GM19452 (cell line): ENCODE results near the gene MRAP.
"Not testable (repeated sequence)": the region's sequence is repeated elsewhere in the genome, so short reads cannot be mapped to it uniquely, and the experiment has no call there.

Experiments
- ATAC-seq: cut with Tn5 transposase; IDR thresholded peaks from one replicate; pipeline ENCODE4 v1.9.1; 2021; ENCODE audit not compliant: unreplicated experiment

MRAP gene

GRCh38 chr21:32299695-32300094 is 1.0 kb downstream of the MRAP start:
- no peak for ATAC-seq

- no peak for ATAC-seq
Observed at GRCh38 chr21:32300117-32300681, 1.5 kb downstream of the MRAP start.

- ATAC-seq: no peak
Observed at GRCh38 chr21:32301596-32301995, 2.9 kb downstream of the MRAP start.

GRCh38 chr21:32302560-32302959 is 3.9 kb downstream of the MRAP start:
- no peak for ATAC-seq

GRCh38 chr21:32303385-32303784 is 4.7 kb downstream of the MRAP start:
- ATAC-seq: no peak

- no peak for ATAC-seq
Observed at GRCh38 chr21:32304998-32305397, 6.3 kb downstream of the MRAP start.

- no peak for ATAC-seq
Observed at GRCh38 chr21:32306021-32306780, 7.5 kb downstream of the MRAP start.

- ATAC-seq: no peak
Observed at GRCh38 chr21:32307706-32308105, 9.1 kb downstream of the MRAP start.

GRCh38 chr21:32308696-32309095 is 10.0 kb downstream of the MRAP start:
- no peak for ATAC-seq

GRCh38 chr21:32309906-32310460 is 11.3 kb downstream of the MRAP start:
- ATAC-seq: no peak

- ATAC-seq: not testable (repeated sequence)
Observed at GRCh38 chr21:32310976-32311375, 12.3 kb downstream of the MRAP start.

- no peak for ATAC-seq
Observed at GRCh38 chr21:32311621-32312020, 13.0 kb downstream of the MRAP start.

GRCh38 chr21:32312326-32312725 is 13.7 kb downstream of the MRAP start:
- ATAC-seq: no peak

- ATAC-seq: no peak
Observed at GRCh38 chr21:32312976-32313375, 14.3 kb downstream of the MRAP start.

- ATAC-seq: no peak
Observed at GRCh38 chr21:32314806-32315205, 16.2 kb downstream of the MRAP start.

GRCh38 chr21:32315511-32316281 is 17.0 kb downstream of the MRAP start:
- no peak for ATAC-seq

- ATAC-seq: no peak
Observed at GRCh38 chr21:32316361-32317215, 17.9 kb downstream of the MRAP start.

- ATAC-seq: no peak
Observed at GRCh38 chr21:32317726-32318125, 19.1 kb downstream of the MRAP start.

- ATAC-seq: no peak
Observed at GRCh38 chr21:32319012-32319411, 20.4 kb downstream of the MRAP start.

- no peak for ATAC-seq
Observed at GRCh38 chr21:32320059-32320458, 21.4 kb downstream of the MRAP start.

- no peak for ATAC-seq
Observed at GRCh38 chr21:32320726-32321125, 22.1 kb downstream of the MRAP start.
